SKM-1 treated with dmso at 0.1 percent for 144 hours (cell line): ENCODE measurements around the gene MRPL16.

Source experiments
- DNase-seq: peaks from one replicate; lab custom pipeline; 2025; ENCODE audit not compliant: unreplicated experiment; lab: John Stamatoyannopoulos, UW

MRPL16 gene

GRCh38 chr11:59773083-59773440, 37.5 kb downstream of the MRPL16 start:
- no peak for DNase-seq

DNA sequence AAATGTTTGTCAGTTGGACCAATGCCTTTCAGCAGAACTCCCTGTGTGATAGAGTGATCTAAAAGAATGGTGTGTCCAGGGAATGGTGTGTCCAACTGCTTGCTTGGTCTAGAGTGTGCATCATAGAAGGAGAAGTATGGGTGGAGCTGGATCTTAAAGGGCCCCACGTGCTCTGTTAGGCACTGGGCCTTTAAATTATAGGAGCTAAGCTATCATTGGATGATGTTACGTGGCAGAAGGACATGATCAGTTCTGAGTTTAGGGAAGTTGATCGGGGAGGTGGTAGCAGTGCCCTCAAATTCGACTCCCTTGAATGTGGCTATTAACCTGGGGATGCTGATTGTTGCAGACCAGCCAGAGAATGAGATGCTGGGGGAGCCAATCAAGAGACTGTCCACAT, 39.0 kb downstream of the MRPL16 start:
- peak; percentile 33 for DNase-seq

DNA sequence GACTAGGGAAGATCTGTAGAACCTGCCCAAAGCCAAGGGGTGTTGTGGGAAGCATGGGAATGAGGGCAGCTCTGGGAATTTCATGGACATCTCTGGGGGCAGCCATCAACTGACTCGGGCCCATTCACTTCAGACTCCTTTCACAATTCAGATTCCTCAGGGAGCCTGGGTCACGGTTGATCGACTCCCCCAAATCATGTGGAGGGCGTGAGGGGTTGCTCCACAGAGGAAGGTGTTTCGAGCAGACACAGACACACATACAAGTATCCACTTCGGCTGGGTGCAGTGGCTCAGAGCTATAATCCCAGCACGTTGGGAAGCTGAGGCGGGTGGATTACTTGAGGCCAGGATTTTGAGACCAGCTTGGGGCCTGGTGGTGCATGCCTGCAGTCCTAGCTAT, 39.7 kb downstream of the MRPL16 start:
- no peak for DNase-seq

GRCh38 chr11:59770319-59770718, 40.3 kb downstream of the MRPL16 start:
- DNase-seq: no peak

- DNase-seq: no peak
Observed at GRCh38 chr11:59769828-59770227, 40.8 kb downstream of the MRPL16 start.

GRCh38 chr11:59769111-59769510, 41.5 kb downstream of the MRPL16 start:
- DNase-seq: no peak

DNA sequence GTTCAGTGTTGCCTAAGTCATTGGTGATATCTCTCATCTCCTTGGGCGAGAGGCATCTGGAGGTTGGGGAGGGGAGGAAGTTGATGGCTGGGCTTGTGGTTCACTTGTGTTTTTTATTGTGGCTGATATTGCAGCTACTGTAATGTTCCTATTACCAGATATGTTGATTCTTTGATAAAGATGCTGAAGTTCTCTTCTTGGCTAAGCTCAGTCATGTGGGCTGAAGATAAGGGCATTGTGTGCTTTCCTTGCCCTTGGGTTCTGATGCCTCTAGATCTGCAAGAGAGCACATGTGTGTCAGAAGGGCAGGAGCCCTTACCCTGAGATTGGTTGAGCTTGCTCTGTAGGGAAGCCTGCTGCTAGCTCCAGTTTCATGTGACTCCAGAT, 43.4 kb downstream of the MRPL16 start:
- DNase-seq: no peak

DNA sequence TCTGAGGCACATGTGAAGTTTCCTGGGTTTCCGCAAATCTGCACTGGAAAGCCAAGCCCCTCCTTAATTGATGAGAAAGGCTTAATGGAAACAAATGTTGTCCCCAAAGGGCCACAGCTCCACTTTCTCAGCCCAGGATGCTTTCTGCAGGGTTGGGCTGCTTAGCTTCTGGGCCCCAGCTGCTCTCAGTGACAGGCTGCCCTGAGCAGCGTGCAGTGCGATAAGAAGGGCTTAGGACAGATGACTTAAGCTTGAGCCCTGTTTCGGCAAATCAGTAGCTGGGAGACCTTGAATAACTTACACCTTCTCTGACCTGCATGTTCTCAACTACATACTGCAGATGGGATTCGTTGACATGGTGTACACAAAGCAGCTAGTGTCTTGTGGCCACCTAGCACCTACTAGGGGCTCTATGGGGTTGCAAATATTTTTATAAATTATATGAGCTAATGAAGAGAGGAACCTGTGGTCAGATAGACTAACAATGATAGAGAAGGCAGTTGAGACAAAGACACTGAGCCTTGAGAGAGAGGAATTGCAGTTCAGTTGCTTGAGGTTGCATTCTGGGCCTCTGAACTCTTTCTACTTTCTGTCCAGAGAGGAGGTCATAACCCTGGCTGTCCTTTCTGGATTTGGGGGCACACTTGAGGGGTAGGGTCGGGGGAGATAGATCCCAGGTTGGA, 43.9 kb downstream of the MRPL16 start:
- DNase-seq: no peak

DNA sequence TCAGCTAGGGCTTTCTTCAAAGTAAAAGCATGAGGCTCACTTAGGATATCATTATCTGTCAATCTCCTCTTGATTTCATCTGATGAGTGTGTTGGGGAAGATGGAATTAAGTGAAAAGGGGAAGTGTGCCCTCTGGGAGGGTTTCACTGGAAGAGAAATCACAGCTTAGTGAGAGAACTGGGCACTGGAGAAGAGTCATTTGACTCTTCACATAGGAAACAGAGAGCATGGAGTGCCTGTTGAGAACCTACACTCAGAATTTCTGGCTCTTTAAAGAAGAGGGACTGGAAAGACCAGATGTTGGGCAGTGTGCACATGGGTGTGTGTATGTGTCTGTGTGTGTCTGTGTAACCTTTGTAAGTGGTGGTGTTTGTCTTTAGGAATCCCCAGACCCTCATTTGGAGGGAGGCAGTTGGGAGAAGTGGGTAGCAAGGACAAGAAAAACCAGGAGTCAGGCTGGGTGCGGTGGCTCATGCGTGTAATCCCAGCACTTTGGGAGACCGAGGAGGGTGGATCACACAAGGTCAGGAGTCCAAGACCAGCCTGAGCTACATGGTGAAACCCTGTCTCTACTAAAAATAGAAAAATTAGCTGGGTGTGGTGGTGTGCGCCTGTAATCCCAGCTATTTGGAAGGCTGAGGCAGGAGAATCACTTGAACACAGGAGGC, 45.4 kb downstream of the MRPL16 start:
- DNase-seq: no peak

GRCh38 chr11:59761993-59762392, 48.6 kb downstream of the MRPL16 start:
- no peak for DNase-seq

DNA sequence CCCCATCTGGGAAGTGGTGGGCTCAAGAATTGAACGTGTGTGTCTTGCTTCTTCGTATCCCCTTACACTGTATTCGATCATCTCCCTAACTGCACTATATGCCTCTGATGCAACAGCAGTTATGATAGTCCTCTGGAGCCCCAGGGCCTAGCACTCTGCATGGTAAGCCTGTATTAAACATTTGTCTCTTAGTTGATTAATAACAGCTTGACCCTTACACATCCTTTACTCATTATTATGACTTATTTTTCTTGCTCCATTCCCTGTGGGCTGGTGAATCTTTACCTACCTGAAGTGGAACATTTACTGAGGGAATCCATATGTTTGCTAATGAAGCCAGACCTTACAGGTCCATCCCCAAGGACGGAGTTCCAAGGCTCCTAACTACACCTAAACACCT, 49.8 kb downstream of the MRPL16 start:
- DNase-seq: no peak

- no peak for DNase-seq
Observed at GRCh38 chr11:59759900-59760299, 50.7 kb downstream of the MRPL16 start.

DNA sequence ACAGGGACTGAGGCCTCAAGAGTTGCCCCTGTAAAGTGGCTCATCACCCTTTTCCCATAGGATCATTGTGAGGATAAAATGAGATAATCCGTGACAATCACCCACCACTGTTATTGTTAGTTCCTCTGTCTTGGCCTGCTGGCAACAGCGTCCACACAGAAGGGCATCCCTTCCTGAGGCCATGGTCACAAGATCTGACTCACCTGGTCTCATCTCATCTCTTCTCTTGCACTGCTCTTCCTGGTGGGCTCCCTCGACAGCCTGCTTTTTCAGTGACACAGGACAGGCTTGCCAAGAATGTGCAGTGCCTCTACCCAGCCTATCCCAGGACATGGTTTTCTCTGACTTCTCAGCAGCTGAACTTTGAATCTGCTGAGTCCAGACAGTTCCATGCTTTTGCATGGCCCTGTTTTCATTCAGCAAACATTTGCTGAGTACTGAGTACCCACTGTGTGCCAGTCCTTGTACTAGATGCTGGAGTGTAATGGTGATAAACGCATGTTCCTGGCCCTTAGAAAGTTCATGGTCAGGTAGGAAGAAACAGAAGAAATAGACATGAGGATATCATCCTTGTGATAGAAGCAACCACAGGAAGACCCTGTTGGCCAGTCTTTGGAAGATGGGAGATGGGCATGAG, 52.1 kb downstream of the MRPL16 start:
- no peak for DNase-seq

DNA sequence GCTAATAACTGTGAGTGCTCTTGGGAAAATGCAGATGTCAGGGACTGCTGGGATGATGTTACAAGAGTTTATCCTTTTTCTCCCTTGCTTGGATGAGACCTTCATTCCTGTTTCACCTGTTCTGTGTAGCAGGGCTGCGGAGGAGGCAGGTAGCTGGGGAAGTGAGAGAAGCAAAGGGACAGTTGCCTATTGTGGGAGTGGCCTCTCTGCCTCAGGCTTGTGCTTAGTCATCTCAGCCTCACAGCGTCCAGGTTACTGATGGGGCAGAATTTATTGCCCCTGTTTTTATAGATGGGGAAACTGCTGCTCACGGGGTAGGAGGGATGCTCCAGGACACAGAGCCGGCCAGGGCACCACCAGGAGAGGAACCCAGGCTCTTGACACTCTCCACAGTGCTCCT, 53.7 kb downstream of the MRPL16 start:
- no peak for DNase-seq

DNA sequence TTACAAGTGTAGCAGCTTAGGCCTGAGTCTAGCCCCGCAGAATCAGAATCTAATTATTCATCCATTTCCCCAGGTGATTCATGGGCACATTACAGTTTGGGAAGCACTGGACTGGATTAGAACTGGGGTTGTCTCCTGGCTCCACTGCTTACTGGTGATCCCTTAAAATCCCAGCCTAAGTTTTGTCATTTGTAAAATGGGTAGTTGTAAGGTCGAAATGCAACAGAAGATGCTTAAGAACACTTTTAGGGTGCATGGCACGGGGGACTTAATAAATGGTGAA, 54.1 kb downstream of the MRPL16 start:
- no peak for DNase-seq
